Stimulated activated CD4-positive, alpha-beta T cell treated with anti-CD3 and anti-CD28 coated beads, Interleukin-2, amount 100 ng/mL, for 24 hours (primary cell): Measurements from ENCODE around the gene AKT2.

ENCODE experiments used
- DNase-seq, 2 donors: peaks; one replicate each; pipeline ENCODE4 v3.0.0-alpha.2; 2020

AKT2 gene

GRCh38 chr19:40251244-40251643, 33.9 kb downstream of the AKT2 start:
- DNase-seq = no peak

DNA sequence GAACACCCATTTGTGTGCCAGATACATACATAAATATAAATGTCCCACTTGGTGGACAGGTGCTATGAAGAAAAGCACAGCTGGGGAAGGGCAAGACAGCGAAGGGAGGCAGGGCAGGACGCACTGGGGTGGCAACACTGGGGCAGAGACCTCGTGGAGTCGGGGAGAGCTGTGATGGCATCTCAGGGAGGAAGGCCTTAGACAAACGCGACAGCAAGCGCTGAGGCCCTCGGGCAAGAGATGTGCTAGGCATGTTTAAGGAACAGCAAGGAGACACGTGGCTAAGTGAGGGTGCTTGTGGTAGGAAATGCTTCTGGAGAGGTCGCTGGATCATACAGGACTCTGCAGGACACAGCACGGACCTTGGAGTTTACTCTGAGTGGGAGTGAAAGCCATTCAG, 35.4 kb downstream of the AKT2 start:
- no peak for DNase-seq

GRCh38 chr19:40249201-40249600, 35.9 kb downstream of the AKT2 start:
- DNase-seq = no peak

DNA sequence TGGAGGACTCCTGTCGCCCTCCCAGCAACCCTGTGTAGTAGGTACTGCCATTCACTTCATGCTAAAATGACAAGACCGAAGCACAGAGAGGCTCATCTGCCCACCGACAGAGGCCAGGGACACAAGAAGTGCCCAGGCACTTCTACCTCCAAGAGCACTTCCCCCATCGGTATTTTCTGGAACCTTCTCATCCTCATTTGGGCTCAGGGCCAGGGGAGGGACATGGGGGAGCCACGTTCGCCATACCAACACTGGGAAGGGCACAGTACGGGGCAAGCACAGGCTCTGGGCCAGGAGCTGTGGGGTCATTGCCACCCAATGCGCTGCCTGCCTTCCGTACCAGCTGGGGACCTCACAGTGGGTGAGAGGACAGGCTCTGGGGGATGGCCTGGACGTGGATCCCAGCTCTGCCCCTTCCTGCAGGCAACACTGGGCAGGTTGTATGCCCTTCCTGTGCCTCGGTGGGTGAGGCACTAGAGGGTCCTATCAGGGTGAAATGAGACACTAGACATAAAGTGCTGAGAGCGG, 37.3 kb downstream of the AKT2 start:
- no peak for DNase-seq

- DNase-seq = no peak
Observed at GRCh38 chr19:40247178-40247577, 38.0 kb downstream of the AKT2 start.

DNA sequence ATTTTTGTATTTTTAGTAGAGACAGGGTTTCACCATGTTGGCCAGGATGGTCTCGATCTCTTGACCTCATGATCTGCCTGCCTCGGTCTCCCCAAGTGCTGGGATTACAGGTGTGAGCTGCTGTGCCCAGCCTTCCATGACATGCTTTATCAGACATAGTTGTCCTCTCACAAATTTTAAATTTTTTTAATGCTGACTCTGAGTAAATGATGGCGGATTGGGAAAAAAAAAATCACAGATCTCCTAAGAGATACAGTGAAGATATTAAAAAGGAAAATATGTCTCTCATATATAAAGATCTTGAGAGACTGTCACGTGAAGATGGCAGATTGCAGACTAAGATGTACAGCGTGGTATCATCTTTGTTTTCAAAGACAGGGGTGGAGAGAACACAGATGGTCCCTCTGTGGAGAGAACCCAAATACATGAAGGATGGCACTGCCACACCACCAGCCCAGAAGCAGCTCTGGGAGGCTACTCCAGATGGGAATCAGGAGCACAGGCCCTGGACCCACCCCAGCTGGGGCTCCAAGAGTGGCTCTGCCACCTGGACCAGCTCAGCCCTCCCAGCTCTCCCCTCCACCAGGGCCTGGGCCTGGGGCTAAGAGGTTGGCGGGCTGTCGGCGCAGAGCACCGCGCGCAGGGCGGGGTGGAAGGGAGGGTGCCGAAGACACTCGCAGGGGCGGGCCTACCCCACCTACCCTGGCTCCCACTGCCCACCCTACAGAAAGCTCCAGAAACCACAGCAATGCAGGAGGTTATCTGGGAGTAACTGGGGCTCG, 38.7 kb downstream of the AKT2 start:
- no peak for DNase-seq

DNA sequence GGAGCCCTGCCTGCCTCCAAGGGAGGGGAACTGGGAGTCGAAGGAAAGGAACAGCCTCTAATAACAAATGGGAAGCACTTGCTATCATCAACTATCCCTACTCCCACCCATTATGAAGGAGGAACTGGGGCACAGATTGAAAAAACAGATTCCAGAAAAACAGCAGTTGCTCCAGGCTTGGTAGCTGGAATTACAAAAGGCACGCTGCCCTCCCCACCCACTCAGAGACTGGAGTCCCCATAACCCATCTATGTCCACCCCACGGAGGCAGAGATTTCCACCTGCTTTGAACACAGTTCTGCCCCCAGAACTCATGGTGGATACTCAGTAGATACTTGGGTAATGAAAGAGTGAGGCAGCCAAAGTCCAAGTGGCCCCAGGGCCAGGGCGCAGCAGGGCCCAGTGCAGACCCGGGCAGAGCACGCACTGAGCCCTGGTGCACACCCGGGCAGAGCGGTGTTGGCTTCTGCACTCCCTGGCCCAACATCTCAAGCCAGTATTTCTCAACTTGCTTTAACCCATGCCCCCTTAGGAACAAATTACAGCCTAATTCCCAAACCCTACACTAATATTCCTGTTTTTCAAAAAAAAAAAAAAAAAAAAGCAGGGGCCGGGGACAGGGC, 39.5 kb downstream of the AKT2 start:
- DNase-seq = no peak

DNA sequence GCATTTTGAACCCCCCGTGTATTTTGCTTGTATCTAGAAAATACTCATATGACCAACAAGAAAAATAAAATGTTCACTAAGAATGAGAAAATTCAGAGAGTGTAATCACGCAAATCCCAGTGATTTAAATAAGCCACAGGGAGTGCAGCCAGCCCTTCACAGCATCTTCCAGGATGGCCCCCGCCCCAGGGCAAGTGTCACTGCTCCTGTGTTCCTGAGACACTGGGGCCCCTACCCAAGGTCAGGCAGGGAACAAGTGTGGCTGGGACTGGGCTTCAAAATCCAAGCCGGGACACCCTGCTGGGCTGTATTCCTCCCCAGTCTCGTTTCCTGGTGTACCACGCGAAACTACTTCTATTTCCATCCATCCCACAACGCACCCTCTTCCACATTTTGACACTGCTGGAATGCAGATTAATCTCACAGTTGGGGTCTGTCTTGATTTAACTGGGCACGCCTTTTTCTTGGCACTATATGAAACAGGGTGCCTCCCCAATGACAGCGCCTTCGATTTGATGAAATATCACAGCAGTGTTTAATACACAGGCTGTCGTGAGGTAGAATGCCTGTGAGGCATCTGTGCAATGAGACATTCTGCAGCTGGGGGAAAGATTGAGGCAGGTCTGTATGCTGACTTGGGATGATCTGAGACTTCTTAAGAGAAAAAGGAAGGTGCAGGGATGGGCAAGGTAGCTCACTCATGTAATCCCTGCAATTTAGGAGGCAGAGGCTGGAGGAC, 40.4 kb downstream of the AKT2 start:
- no peak for DNase-seq

GRCh38 chr19:40243181-40243580, 42.0 kb downstream of the AKT2 start:
- DNase-seq = no peak

- no peak for DNase-seq
Observed at GRCh38 chr19:40242480-40242879, 42.7 kb downstream of the AKT2 start.

DNA sequence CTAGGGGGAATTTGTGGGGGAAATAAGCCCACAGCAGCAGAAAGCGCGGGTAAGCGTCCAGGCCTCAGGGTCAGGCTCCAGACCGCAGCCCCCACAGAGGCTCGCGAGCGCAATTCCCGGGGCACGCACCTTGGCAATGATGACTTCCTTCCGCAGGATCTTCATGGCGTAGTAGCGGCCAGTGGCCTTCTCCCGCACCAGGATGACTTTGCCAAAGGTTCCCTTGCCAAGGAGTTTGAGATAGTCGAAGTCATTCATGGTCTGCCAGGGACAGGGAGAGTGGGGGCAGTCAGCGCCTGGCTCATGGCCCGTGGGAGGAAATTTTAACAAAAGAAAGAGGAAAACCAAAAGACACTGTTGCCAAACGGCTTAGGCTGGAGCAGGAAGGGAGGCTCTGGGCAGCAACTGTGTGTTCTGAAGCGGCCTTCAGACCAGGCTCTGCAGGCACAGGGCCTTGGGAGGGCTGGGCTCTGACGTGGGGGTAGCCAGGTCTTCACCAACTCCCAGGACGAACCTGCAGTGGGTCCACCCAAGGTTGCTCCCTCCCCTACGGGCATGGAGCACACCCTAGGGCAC, 43.2 kb downstream of the AKT2 start:
- DNase-seq = no peak

DNA sequence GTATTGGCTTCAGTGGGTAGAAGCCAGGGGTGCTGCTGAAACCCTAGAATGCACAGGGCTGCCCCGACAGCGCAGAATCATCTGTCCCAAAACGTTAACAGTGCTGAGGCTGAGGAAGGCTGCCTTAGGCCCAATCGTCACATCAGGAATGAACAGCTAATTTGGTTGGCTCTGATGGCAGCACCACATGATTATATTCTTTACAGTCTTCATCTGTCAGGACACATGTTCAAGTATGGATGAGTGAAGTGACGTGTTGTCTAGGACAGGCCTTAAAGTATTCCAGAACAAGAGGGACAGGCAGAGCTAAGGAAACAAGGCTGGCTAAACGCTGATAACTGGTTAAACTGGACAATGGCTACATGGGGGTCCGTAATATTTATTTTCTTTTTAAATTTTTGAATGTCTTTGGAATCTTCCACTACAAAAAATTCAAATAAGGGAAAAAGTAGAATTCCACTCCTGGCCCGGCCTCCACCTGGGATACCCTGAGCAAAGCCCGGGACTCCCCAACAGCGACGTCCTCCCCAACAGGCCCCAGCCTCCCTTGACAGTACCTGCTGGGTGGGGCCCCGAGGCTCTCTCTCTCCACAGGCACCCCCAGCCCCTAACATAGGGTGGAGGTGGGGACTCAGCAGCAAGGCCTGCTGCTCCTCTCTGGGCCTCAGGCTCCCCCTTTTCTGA, 43.9 kb downstream of the AKT2 start:
- no peak for DNase-seq

DNA sequence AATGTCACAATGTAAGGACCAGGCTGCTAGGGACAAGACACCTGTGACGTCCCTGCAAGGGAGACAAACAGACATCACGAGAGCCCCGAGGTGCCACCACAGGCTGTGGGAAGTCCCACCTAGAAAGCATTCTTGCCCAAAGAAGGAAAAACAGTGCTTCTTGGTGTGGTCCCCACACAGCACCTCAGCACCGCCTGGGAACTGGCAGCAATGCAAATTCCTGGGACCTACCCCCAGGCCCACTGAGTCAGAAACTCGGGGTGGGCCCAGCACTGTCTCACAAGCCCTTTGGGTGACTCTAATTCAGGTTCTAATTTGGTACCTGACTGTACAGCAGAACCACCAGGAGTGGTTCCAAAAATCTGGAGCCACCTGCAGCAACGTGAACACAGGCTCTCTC, 44.8 kb downstream of the AKT2 start:
- no peak for DNase-seq

DNA sequence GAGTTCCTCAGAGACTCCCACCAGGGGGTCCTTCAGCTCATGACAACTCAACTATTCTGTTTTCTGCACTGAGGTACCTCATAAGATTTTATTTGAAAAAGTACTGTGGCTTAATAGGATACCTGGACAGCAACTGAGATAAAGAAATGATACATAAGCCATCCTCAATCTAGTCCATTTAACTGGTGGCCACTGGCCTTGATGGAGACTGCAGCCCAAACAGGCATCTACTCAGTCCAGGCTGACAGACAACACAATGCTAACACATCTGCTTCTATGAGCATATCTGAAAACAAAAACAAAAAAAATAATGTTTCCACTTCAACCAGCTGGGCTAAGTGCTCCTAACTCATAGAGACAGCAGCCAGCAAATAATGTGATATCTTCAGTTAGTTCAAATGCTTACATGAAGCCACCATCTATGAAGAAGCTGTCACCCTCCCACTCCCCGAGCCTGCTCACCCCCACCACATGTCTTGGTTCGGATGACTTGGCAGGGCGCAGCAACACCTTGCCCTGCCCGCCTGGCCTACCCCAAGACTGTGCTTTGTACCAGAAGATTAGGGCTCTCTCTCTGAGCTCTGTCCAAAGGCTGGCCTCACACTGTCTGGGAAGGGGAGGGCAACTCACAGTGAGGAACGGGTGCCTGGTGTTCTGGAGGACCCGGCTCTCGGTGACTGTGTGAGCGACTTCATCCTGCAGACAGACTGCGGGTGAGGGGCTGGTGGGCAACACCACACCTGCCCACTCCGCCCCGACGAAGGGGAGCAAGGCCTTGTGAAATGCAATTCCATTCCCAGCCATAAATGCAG, 45.5 kb downstream of the AKT2 start:
- DNase-seq = no peak

DNA sequence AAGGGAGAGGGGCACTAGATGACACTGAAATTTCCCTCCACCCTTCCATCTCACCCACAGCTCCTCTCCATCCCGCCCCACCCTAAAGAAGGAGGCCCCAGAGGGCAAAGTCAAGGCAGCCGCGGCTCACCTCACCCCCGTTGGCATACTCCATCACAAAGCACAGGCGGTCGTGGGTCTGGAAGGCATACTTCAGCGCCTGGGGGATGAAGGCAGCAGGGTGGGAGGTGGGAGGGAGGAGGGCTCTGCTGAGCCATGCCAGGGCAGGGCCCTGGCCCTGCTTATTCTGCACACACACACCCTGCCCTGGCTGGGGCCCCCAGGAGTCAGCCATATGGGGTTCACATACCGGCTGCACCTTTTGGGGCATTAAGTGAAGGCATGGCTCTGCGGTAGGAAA, 46.4 kb downstream of the AKT2 start:
- no peak for DNase-seq

DNA sequence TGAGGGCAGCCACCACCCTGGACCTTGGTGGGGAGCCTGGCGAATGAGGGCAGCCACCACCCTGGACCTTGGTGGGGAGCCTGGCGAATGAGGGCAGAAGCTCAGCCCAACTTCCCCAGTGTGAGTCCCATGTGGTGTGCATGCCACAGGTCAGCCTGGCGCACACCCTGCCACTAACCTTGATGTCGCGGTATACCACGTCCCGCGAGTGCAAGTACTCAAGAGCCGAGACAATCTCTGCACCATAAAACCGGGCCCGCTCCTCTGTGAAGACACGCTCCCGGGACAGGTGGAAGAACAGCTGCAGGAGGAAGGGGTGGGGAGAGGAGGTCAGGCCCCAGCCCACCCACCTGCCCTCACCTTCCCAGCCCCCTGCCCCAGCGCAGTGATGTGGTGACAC, 47.4 kb downstream of the AKT2 start:
- no peak for DNase-seq

- DNase-seq = no peak
Observed at GRCh38 chr19:40236366-40236765, 48.8 kb downstream of the AKT2 start.

GRCh38 chr19:40236026-40236355, 49.2 kb downstream of the AKT2 start:
- DNase-seq = no peak

GRCh38 chr19:40235238-40236025, 49.7 kb downstream of the AKT2 start:
- no peak for DNase-seq

GRCh38 chr19:40234429-40235237, 50.5 kb downstream of the AKT2 start:
- no peak for DNase-seq
